ENCODE measurements around the gene CCDC182.

CCDC182 gene

GRCh38 chr17:57706761-57707160 lies 38.3 kb downstream of the CCDC182 start:
- no peaks in the 10 kb centered on the region; the same call in 1 of the 2 replicates for H3K27me3 ChIP-seq (ENCODE audit: insufficient read depth, low read length)
- H3F3A ChIP-seq (ENCODE audit: insufficient read depth, low read length) = no peaks in the 10 kb centered on the region
- H3K4me2 ChIP-seq (ENCODE audit: low read length) = no peak overlapping the region
- no peak overlapping the region for H3K27ac ChIP-seq (ENCODE audit: low read depth, low read length, poor library complexity, severe bottlenecking)
- H3K9me3 ChIP-seq (ENCODE audit: low read length) = peaks cover 4% of the 10 kb centered on the region; the same call in 1 of the 2 replicates
- H3K4me1 ChIP-seq (ENCODE audit: insufficient read depth, low read length, severe bottlenecking) = no peaks in the 10 kb centered on the region
- no peaks in the 10 kb centered on the region for H3K79me2 ChIP-seq (ENCODE audit: insufficient read depth, low read length)
- H3K9ac ChIP-seq (ENCODE audit: low read length) = no peak overlapping the region
- H4K20me1 ChIP-seq (ENCODE audit: insufficient read depth, low read length) = no peaks in the 10 kb centered on the region
- H3K36me3 ChIP-seq (ENCODE audit: insufficient read depth, low read length) = no peaks in the 10 kb centered on the region
- no peaks in the 10 kb centered on the region for H3K9me2 ChIP-seq (ENCODE audit: low read depth, low read length)
- TF ChIP-seq EZH2 (IDR thresholded peaks at IDR 0.05; ENCODE audit: borderline replicate concordance, low read length) = no peak
- no peak for TF ChIP-seq CTCF (IDR thresholded peaks at IDR 0.05; ENCODE audit: low read length)
- H2AFZ ChIP-seq (ENCODE audit: low read length) = no peak overlapping the region
- H3K4me3 ChIP-seq (ENCODE audit: low read depth, low read length, poor library complexity, severe bottlenecking) = no peak overlapping the region

GRCh38 chr17:57705921-57706695 lies 39.0 kb downstream of the CCDC182 start:
- Histone ChIP-seq H3K27me3 (ENCODE audit: insufficient read depth, low read length) (no peaks in the 10 kb centered on the region; the same call in 1 of the 2 replicates), H3K9ac (ENCODE audit: low read length) (no peak overlapping the region), H3K9me3 (ENCODE audit: low read length) (peaks cover 4% of the 10 kb centered on the region; the same call in 1 of the 2 replicates), H3F3A (ENCODE audit: insufficient read depth, low read length) (no peaks in the 10 kb centered on the region), H3K4me3 (ENCODE audit: low read depth, low read length, poor library complexity, severe bottlenecking) (no peak overlapping the region), H3K9me2 (ENCODE audit: low read depth, low read length) (no peaks in the 10 kb centered on the region), H3K27ac (ENCODE audit: low read depth, low read length, poor library complexity, severe bottlenecking) (no peak overlapping the region), H2AFZ (ENCODE audit: low read length) (no peak overlapping the region), H3K4me1 (ENCODE audit: insufficient read depth, low read length, severe bottlenecking) (no peaks in the 10 kb centered on the region), H3K36me3 (ENCODE audit: insufficient read depth, low read length) (no peaks in the 10 kb centered on the region), H4K20me1 (ENCODE audit: insufficient read depth, low read length) (no peaks in the 10 kb centered on the region), H3K79me2 (ENCODE audit: insufficient read depth, low read length) (no peaks in the 10 kb centered on the region), H3K4me2 (ENCODE audit: low read length) (no peak overlapping the region)
- no peak for TF ChIP-seq CTCF (IDR thresholded peaks at IDR 0.05; ENCODE audit: low read length)
- TF ChIP-seq EZH2 (IDR thresholded peaks at IDR 0.05; ENCODE audit: borderline replicate concordance, low read length) = no peak

DNA sequence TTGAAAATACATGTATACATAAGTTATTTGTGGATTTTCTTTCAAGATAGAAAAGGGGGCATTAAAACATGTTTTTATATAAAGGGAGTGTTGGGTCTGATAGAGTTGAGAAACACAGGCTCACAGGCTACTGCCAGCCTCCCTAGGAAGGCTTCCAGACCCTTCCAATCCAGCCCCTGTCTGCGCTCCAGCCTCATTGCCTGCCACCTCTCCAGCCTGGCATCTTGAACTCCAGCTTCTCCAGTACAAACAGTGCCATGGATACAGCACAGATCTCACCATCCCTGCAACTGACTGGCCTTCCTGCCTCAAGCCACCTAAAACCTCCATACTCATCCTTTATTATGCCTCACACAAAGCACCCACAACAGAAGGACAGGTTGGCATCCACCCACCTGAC lies 40.7 kb downstream of the CCDC182 start:
- H3K9me2 ChIP-seq (ENCODE audit: low read depth, low read length) = no peaks in the 10 kb centered on the region
- H3K79me2 ChIP-seq (ENCODE audit: insufficient read depth, low read length) = no peaks in the 10 kb centered on the region
- H3K27ac ChIP-seq (ENCODE audit: low read depth, low read length, poor library complexity, severe bottlenecking) = no peak overlapping the region
- H3K4me3 ChIP-seq (ENCODE audit: low read depth, low read length, poor library complexity, severe bottlenecking) = no peak overlapping the region
- no peaks in the 10 kb centered on the region for H4K20me1 ChIP-seq (ENCODE audit: insufficient read depth, low read length)
- no peaks in the 10 kb centered on the region; the same call in 1 of the 2 replicates for H3K27me3 ChIP-seq (ENCODE audit: insufficient read depth, low read length)
- no peak for TF ChIP-seq EZH2 (IDR thresholded peaks at IDR 0.05; ENCODE audit: borderline replicate concordance, low read length)
- no peak for TF ChIP-seq CTCF (IDR thresholded peaks at IDR 0.05; ENCODE audit: low read length)
- no peaks in the 10 kb centered on the region for H3K36me3 ChIP-seq (ENCODE audit: insufficient read depth, low read length)
- H3K4me1 ChIP-seq (ENCODE audit: insufficient read depth, low read length, severe bottlenecking) = no peaks in the 10 kb centered on the region
- no peaks in the 10 kb centered on the region for H3F3A ChIP-seq (ENCODE audit: insufficient read depth, low read length)
- H3K4me2 ChIP-seq (ENCODE audit: low read length) = no peak overlapping the region
- no peaks in the 10 kb centered on the region for H3K9me3 ChIP-seq (ENCODE audit: low read length)
- no peak overlapping the region for H2AFZ ChIP-seq (ENCODE audit: low read length)
- no peak overlapping the region for H3K9ac ChIP-seq (ENCODE audit: low read length)
